GM21737 (cell line): ENCODE measurements around the gene ACY1.

Experiments
- ATAC-seq: cut with Tn5 transposase; IDR thresholded peaks from one replicate; pipeline ENCODE4 v1.9.1; 2021; ENCODE audit warnings: mild to moderate bottlenecking, moderate library complexity; ENCODE audit not compliant: unreplicated experiment

Gene ACY1

DNA sequence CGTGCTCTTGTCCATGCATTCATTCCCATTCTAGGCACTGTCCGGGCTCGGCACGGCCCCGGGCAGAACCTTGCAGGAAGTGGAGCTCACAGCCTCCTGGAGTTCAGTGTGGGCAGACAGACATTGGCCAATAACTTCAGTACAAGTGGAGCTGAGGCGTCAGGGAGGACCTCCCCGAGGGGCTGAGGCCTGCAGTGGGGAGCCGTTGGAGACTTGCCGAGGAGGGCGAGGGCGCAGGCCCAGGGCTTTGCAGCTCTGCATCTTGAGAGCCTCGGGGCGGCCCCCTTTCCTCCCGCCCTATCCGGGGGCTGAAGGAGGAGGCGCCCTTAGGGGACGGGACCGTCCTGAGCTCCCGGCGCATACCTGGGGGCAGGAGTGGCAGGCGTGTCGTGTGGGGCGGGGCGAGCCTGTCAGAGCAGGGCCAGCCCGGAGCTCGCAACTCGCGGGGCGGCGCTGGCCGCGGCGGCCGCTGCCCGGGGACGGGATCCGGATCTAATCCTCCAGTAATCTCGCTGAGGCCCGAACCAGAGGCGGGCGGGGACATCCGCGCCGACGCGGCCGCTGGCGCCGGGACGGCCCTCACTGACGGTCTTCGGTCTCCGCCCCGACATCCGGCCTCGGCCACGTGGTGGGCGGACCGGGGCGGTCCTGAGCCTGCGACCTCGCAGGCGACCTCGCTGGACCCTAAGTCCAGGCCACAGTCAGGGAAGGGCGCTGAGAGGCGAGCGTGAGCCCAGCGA is at the start of gene ACY1:
Gene ACY1 (plus strand): TSS at position 698 of the 740 bp plus-strand sequence. CDS start 530 bp downstream, outside the sequence.
- ATAC-seq = peak; percentile 73

DNA sequence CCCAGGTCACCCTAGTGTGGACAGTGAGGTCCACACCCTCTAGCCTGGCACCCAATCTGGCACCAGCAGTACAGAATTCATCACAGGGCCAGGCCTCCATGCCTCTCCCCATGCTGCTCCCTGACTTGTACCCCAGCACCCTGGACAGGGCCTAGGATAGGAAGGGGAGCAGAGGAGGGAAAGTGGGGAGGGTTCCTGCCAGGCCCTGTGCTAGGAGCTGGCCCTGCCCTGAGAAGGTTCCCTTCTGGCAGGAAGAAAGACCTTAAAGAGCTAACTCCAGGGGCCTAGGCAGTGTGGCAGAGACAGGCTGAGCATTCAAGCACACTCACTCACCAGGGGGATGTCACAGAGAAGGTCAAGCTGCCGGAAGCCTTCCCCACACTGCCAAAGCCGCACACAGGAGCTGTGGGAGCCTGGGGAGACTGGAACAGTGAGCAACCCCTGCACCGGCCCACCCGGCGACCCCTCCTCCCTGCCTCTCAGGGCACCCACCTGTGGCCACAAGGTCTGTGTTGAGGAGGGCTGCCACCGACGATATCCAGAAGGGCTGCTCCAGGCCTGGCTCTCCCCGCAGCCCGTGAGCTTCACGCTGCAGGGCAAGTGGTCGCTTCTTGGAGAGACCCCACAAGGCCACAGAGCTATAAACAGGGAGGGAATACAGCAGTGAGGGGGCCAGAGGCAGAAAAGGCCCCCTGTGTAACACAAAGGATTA is 49.0 kb upstream of the ACY1 start:
- ATAC-seq = no peak

DNA sequence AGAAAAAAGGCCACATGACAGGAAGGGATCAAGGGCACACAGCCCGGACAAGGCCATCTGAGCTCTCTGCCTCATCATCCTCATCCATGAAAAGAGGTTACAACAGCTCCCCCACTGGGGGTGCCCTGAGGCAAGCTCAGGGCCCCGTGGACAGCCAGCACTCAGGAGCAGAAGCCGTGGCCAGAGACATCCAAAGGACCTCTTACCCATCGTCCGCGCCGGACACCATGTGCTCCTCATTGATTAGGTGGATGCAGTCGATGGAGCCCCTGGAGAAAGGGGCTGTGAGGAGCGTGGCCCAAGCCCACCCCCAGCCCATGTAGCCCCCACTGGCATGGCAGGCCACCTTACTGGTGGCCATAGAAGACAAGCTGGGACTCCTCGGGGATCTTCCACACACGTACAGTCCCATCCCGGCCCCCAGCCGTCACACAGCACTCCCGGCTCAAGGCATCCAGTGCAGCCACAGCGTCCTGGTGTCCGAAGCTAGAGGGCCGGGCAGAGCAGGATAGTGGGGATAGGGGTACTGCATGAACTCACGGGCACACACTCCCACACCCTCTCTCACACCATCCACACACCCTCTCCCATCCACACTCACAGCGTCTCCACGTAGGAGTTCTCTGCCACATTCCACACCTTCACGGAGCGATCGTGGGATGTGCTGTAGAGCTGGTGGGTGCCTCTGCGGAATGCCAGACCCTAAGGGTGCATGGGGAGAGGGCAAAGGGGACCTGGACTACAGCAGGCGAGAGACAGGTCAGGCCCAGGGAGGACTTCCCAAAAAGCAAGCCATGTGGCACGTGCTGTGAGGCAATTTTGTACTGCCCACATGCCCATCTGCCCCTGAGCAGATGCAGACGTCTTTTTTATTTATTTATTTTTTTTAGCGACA is 48.1 kb upstream of the ACY1 start:
- no peak for ATAC-seq

DNA sequence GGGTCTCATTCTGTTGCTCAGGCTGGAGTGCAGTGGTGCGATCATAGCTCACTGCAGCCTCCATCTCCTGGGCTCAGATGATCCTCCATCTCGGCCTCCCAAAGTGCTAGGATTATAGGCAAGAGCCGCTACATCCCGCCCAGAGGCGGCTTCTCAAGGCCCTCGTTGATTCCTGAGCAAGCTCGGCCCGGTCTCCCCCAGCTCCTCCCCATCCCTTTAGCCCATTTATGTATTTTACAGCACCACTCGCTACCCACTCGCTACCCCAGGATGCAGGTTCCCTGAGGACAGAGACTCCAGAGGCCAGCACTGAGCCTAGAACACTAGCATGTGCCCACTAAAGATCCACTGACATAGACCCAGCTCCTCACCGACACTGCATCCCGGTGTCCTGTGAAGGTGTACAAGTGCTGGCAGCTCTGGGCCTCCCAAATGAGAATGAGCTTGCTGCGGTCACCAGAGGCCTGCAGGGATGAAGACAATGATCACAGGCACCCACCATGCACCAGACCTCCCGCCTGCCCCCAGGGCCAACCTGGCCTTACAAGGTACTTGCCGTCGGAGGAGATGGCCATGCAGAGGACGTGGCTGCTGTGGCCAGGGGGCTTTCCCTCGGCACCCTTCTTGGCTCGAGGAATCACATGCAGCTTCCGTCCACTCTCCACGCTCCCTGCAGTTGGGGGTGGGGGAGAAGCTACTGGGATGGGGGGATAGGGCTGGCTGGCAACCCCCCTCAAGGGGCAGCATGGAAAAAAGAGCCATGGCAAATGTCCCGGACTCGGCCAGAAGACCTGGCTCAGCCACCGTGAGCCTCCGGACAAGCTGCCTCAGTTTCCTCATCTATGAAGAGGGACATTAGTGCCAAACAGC is 47.2 kb upstream of the ACY1 start:
- no peak for ATAC-seq

DNA sequence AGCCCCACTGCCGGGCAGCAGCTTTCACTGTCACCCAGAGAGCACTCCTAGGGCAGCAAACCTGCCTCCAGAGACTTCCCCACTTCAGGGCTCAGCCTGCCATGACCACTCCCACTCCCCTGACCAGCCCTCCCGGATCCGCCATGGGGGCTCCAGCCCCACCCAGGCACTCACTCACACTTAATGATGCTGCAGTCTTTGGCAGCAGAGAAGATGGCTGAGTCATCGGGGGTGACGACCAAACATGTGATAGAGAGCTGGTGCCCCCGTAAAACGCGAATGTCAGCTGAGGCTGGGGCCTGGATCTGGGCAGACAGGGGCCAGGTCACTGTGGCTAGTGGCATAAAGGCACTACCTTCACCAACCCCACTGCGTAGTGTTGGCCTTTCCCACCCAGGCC is 46.3 kb upstream of the ACY1 start:
- no peak for ATAC-seq

DNA sequence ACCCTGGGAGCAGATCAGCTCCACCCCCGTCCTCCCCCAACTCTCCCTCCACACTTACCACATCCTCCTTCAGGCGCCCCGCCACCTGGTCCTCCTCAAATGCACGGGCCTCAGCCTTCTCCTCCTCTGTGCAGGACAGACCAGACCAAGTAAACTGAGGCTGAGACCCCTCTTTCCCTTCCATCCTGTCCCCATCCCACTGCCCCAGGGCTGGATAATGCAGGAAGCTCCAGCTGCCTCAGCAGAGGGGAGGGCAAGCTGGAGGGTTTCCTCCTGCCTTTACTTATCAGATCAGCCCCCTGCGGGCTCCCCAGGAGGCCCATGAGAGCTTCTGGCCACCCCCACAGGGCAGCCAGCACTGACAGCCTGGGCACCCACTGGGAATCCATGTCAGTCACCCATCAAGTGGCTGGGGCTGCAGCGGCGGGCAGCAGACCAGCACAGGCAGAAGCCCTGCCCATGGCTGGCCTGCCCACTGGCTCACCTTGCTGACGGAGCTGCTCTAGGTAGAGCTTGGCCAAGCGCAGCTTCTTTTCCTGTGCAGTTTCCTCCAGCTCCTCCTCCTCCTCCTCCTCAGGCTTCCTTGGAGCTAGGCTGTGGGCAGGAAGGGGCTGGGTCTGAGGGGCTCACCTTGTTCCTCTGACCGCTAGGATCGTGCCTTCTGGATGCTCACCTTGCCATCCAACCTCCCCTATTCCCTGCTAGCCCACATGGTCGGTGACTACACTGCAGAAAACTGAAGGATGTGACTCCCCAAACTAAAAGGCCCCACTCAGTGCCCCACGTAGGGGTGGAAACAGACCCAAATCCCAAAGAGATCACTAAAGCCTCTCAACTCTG is 45.5 kb upstream of the ACY1 start:
- ATAC-seq = no peak

DNA sequence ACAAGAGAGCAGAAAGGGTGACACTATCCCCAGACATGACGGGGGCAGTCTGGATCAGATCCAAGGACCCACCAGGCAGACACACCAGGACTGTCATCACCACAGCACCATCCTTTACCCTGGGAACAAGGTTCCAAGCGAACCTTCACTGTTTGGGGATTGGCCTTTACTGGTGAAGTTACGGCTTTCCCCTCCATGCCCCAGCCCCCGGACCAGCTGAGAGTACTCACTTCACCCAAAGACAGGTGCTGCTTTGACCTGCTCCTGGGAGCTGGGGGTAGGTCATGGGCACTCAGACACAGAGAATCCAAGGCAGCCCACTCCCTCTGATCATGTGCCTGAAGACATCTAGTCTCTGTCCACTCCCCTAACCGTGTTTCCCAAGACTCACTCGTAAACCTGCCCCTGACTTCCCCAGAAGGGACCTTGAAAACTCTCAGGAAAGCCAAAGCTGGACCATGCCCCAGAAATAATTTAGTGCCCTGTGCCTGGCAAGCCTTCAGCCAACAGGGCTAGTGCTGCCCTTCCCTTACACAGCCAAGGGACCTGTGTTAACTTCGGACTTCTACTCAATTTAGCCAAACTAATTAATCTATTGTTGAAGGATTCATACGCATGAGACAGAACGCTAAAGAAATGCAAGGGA is 44.4 kb upstream of the ACY1 start:
- no peak for ATAC-seq

DNA sequence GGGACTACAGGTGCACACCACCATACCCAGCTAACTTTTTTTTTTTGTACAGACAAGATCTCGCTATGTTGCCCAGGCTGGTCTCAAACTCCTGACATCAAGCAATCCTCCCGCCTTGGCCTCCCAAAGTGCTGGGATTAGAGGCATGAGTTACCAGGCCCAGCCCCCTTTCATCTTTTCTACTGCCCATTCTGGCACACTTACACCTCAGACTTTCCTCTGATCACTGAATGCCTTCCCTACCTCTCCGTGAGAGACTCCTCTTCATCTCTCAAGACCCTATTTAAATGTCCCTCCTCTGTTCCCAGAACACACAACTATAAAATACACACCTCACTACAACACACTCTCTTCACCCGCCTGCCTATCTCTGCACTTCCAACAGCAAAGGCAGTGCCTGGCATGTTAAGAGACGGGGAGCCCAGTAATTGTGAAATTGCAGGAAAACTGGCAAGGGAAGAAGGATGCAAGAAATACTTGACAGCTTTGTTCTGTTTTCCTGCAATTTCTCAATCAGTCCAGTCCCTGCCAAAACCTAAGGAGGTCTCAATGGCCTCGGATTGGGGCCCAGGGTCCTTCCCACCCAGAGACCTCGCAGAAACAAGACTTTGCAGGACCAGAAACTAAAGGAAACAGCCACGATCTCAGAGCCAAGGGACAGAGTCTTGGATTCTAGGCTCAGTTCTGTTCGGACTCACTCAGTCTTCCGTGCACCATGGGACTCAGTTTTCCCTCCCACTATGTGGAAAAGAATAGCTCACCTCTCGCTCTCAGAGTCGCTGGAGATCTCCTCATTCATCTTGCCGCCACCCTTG is 42.5 kb upstream of the ACY1 start:
- ATAC-seq = no peak

DNA sequence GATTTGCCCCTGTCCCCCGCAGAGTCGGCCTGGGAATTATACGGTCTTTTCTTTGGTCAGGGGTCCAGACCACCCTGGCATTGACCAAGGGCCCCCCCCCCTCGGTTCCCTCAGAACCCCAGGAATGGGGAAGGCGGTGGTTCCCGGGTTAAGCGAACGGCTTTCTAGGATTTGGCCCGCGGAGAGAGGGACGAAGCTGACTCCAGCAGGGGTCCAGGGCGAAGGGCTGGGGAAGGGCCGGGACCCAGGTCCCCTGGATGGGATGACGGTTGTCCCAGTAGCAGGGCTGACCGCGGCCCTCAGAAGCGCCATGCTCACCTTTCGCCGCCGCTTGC is 41.9 kb upstream of the ACY1 start:
- no peak for ATAC-seq

DNA sequence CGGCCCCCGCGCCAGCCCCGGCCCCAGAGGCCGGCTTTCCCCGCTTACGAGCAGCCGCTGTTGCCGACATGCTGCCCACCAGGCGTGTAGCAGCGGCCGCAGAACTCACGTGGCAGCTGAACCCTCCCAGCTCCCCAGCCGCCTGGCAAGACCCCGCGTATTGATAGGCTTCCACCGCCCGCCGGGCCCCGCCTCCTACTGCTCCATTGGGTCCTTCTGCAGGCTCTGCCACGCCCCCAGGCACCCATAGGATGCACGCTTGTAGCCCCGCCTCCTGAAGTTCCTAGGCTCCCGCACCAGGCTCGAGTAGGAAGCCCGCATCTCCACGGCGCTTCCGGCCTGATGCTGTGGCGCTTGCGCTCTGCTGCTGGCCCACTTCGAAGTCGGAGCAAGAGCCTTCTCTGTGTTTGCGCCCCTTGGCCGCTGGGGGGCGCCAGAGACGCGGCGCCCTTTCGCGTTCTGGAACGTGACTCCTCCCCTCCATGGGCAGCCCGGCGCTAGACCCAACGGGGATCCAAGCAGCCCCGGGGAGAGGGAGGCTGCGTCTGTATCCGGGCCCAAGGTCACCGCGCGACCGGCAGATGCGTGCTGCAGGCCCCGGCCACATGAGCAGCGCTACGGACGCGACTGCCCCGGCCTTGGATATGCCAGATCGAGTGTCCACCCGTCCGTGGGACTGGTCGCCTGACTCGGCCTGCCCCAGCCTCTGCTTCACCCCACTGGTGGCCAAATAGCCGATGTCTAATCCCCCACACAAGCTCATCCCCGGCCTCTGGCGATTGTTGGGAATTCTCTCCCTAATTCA is 41.3 kb upstream of the ACY1 start, which contains the start of the genes PARP3 and RRP9:
Gene PARP3 (plus strand): TSS at position 566 of the 805 bp plus-strand sequence. CDS start 993 bp downstream, outside the sequence.
Gene RRP9 (minus strand): TSS at position 107 of the 805 bp plus-strand sequence. CDS start 37 bp downstream, at position 70.
- peak; percentile 86 for ATAC-seq

DNA sequence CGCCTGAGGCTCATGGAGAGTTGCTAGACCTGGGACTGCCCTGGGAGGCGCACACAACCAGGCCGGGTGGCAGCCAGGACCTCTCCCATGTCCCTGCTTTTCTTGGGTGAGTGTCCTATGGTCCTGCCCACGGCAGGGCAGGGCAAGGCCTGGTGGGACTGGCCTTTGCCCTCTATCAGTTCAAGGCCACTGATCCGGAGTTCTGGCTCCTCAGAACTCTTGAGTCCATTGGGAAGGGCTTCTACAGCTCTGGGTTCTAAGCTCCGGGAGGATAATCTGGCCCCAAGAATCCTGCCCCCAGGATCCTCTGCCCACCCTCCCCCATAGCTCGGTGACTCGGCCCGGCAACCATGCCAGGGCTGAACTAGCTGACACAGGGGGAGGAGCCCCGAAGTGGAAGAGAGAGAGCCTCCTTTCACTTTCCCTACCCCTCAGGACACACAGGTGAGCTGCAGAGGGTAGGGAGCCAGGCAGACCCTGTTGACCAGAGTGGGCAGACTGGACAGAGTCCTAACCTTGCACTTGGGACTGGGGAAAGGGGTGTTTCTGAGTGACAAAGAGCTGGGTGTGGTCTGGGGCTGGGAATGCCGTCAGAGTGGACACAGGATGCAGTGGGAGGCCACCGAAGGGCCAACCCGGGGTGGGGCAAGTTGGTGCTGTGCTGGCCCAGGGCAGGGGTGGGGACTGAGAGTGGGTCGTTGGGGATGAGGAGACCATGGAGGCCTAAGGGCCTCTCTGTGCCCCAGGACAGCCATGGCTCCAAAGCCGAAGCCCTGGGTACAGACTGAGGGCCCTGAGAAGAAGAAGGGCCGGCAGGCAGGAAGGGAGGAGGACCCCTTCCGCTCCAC is 40.5 kb upstream of the ACY1 start:
- ATAC-seq = no peak

DNA sequence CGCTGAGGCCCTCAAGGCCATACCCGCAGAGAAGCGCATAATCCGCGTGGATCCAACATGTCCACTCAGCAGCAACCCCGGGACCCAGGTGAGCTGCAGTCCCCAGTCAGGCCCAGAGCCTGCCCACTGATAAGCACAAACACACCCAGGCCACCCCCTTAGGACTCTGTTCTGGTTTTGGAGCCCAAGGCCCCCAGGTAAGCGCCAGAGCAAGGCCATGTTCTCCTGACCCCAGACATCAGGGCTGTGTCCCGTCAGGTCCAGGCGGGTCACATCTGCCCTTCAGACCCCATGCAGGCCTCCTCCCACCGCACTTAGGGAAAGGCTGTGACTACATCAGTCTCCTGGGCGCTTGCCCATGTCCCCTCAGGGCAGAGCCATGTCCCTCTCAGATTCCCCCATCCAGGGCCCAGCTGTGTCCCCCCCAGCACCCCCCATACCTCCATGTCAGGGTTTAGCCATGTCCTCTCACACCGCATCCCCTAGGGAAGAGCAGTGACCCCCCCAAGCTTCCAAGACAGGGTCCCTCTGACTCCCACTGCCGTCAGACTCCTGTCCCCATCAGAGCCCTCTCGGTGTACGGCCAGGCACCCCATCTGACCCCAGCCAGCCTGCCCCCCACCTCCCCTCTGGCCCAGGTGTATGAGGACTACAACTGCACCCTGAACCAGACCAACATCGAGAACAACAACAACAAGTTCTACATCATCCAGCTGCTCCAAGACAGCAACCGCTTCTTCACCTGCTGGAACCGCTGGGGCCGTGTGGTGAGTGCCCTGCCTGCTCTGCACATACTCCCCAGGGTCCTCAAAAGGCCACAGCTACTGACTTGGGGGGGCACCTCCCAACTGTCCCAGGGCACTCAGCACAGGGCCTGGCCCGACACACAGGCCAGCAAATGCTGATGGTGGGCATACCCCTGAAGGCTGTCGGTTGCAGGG is 39.6 kb upstream of the ACY1 start:
- ATAC-seq = no peak

DNA sequence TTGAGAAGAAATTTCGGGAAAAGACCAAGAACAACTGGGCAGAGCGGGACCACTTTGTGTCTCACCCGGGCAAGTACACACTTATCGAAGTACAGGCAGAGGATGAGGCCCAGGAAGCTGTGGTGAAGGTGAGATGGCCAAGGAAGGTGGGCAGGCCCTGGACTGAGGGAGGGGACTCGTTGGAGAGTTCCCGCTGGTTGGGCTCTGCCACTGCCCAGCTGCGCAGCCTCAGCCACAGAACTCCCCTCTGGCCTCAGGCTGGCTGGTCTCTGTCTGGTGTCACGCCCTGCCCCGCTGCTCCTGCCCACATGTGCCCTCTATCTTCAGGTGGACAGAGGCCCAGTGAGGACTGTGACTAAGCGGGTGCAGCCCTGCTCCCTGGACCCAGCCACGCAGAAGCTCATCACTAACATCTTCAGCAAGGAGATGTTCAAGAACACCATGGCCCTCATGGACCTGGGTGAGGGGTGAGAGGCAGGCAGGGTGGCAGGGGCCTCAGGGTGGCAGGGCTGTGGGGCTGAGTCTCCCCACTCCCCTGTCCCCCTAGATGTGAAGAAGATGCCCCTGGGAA is 38.8 kb upstream of the ACY1 start:
- ATAC-seq = no peak

DNA sequence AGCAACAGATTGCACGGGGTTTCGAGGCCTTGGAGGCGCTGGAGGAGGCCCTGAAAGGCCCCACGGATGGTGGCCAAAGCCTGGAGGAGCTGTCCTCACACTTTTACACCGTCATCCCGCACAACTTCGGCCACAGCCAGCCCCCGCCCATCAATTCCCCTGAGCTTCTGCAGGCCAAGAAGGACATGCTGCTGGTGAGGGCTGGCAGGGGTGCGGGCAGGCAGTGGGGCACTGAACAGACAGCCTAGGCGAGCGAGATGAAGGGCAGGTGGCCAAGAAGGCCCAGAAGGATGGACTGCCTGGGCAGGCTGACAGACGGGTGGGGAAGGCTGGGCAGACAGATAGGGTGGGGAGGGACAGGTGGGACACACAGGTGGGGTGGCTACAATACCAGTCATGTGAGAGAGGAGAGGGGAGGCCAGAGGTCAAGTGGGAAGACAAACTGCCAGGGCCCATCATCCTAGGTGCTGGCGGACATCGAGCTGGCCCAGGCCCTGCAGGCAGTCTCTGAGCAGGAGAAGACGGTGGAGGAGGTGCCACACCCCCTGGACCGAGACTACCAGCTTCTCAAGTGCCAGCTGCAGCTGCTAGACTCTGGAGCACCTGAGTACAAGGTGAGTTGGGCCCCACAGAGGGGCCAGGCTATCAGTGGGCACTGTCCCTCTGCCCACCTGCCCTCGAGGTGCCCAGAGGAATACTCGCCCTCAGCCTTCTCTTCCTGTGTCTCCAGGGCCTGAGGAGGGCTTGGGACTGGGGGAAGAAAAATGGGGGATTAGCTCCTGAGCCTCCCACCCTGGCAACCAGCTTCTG is 38.1 kb upstream of the ACY1 start:
- no peak for ATAC-seq
